ENCODE data around the gene CEP83. TPM values are rescaled to one million over a fixed set of nuclear protein-coding genes. Genes with fewer than 3 reads are reported as not detected.

CEP83 gene
- total RNA-seq, 1 experiment from 2014 or later = 26.2 TPM

- Mint-ChIP-seq H3K27ac (no peak overlapping the region), H3K36me3 (no peaks in the 10 kb centered on the region), H3K9me3 (peaks cover 3% of the 10 kb centered on the region; the same call in 1 of the 2 replicates), H3K4me1 (peaks cover 5% of the 10 kb centered on the region), H3K27me3 (ENCODE audit: low read depth) (no peaks in the 10 kb centered on the region), H3K4me3 (no peak overlapping the region)
- ChIA-PET CTCF (no interaction called here), POLR2A (no interaction called here)
- DNase-seq (ENCODE audit: low spot score) (no peak), ATAC-seq (no peak)
- TF ChIP-seq FOXJ3 (CRISPR knock-in tag; IDR thresholded peaks at IDR 0.05; ENCODE audit: borderline replicate concordance) (no peak), AR (CRISPR knock-in tag; IDR thresholded peaks at IDR 0.05) (no peak), ZNF423 (CRISPR knock-in tag; IDR thresholded peaks at IDR 0.05) (no peak), OVOL2 (CRISPR knock-in tag; IDR thresholded peaks at IDR 0.05; ENCODE audit: borderline replicate concordance) (no peak), GABPB1 (CRISPR knock-in tag; IDR thresholded peaks at IDR 0.05) (no peak), NR3C1 (CRISPR knock-in tag; conservative IDR thresholded peaks at IDR 0.05; ENCODE audit: low read depth) (no peak), ZNF512 (CRISPR knock-in tag; IDR thresholded peaks at IDR 0.05; ENCODE audit: borderline replicate concordance) (no peak), ZNF263 (CRISPR knock-in tag; IDR thresholded peaks at IDR 0.05; ENCODE audit: low read depth) (no peak), SMAD3 (CRISPR knock-in tag; IDR thresholded peaks at IDR 0.05; ENCODE audit: borderline replicate concordance) (no peak), TEAD1 (CRISPR knock-in tag; IDR thresholded peaks at IDR 0.05) (no peak), E2F4 (CRISPR knock-in tag; IDR thresholded peaks at IDR 0.05; ENCODE audit: borderline replicate concordance, low read depth) (no peak), FOXP4 (CRISPR knock-in tag; IDR thresholded peaks at IDR 0.05) (no peak), SOX15 (CRISPR knock-in tag; IDR thresholded peaks at IDR 0.05) (no peak), USF2 (CRISPR knock-in tag; IDR thresholded peaks at IDR 0.05) (no peak), TEAD4 (CRISPR knock-in tag; IDR thresholded peaks at IDR 0.05) (no peak), ZBTB43 (CRISPR knock-in tag; IDR thresholded peaks at IDR 0.05) (no peak), IRF2 (CRISPR knock-in tag; IDR thresholded peaks at IDR 0.05; ENCODE audit: borderline replicate concordance, low read depth) (no peak), HMGXB4 (CRISPR knock-in tag; IDR thresholded peaks at IDR 0.05) (no peak)
Measured at GRCh38 chr12:94277426-94278000, 182.2 kb downstream of the CEP83 start.
